Endothelial cell of umbilical vein (primary cell): ENCODE measurements around the gene FBXO8. TPM values are rescaled to one million over a fixed set of nuclear protein-coding genes. Genes with fewer than 3 reads are reported as not detected.

Source experiments
- BruUV-seq: library from RNA; stranded (reverse); fragments of 400-500 nt; replicated peaks from 2 replicates; lab custom pipeline; 2021; lab: Mats Ljungman, UMichigan
- CTCF ChIA-PET: fragments of 300-600, 350-600 bp; sonication (Branson Sonifier 250); formaldehyde crosslinking; loops from one replicate; lab custom pipeline; 2021; ENCODE audit warnings: antibody characterized with exemption, inconsistent platforms; lab: Charles Lee
- POLR2A ChIA-PET: fragments of 300-600, 350-600 bp; sonication (Branson Sonifier 250); formaldehyde crosslinking; loops from one replicate; lab custom pipeline; 2021; ENCODE audit warnings: antibody characterized with exemption, inconsistent platforms; lab: Charles Lee
- DNase-seq: peaks from one replicate; pipeline ENCODE4 v3.0.0-alpha.2; 2011; ENCODE audit warnings: low read depth, low spot score
- FAIRE-seq: peaks from 2 replicates; lab custom pipeline; 2011; peaks lifted over from hg19 to GRCh38; lab: Jason Lieb, UNC
- H2AFZ ChIP-seq: 2 replicates; pipeline ENCODE4 v1.6.0; 2012; ENCODE audit warnings: low read depth, low read length, control low read depth, inconsistent platforms
- H3K27ac ChIP-seq: 2 replicates; pipeline ENCODE4 v1.5.1; 2011; ENCODE audit warnings: low read depth, mild to moderate bottlenecking, control low read depth, low read length, moderate library complexity; ENCODE audit not compliant: insufficient read depth
- H3K27me3 ChIP-seq, 2 experiments: 2 replicates each; pipeline versions ENCODE4 v1.6.0 to v1.6.1; 2011; ENCODE audit warnings: low read length in 2 of 2, mixed read lengths in 1 of 2; ENCODE audit not compliant: control insufficient read depth in 2 of 2, insufficient read depth in 2 of 2
- H3K36me3 ChIP-seq, 2 experiments: 2 replicates in 1 of 2; 3 replicates in 1 of 2; pipeline ENCODE4 v1.5.1; 2011; ENCODE audit warnings: low read length in 2 of 2, mild to moderate bottlenecking in 1 of 2, moderate library complexity in 1 of 2; ENCODE audit not compliant: control insufficient read depth in 2 of 2, insufficient read depth in 2 of 2; ENCODE audit errors: extremely low read depth in 1 of 2
- H3K4me1 ChIP-seq: 3 replicates; pipeline ENCODE4 v1.5.1; 2011; ENCODE audit warnings: mild to moderate bottlenecking, low read length; ENCODE audit not compliant: control insufficient read depth, insufficient read depth; ENCODE audit errors: extremely low read depth
- H3K4me2 ChIP-seq: 2 replicates; pipeline ENCODE4 v1.6.1; 2011; ENCODE audit warnings: low read length, control low read depth, mixed read lengths; ENCODE audit not compliant: insufficient read depth
- H3K4me3 ChIP-seq, 3 experiments: fragments of 200-600 bp in 1 of 3; sonication (generic), shearing (Covaris generic) in 1 of 3; replicated peaks in 1 of 3; 2 replicates each; pipeline ENCODE4 v1.5.1; 2011 to 2016; ENCODE audit warnings: control low read depth in 3 of 3, low read length in 3 of 3, mild to moderate bottlenecking in 2 of 3, inconsistent platforms in 1 of 3, low read depth in 1 of 3, moderate library complexity in 1 of 3; ENCODE audit not compliant: insufficient read depth in 1 of 3
- H3K79me2 ChIP-seq: 2 replicates; pipeline ENCODE4 v1.6.0; 2012; ENCODE audit warnings: low read length, inconsistent platforms; ENCODE audit not compliant: control insufficient read depth, insufficient read depth
- H3K9ac ChIP-seq: replicated peaks from 2 replicates; pipeline ENCODE3; 2011; ENCODE audit warnings: low read length, control low read depth; ENCODE audit not compliant: insufficient read depth; ENCODE audit errors: extremely low read depth
- H3K9me1 ChIP-seq: replicated peaks from 3 replicates; pipeline ENCODE4 v1.6.0; 2011; ENCODE audit warnings: mild to moderate bottlenecking, low read length; ENCODE audit not compliant: control insufficient read depth, insufficient read depth; ENCODE audit errors: extremely low read depth
- H3K9me3 ChIP-seq: replicated peaks from 2 replicates; pipeline ENCODE4 v1.5.1; 2012; ENCODE audit warnings: low read length, inconsistent platforms; ENCODE audit not compliant: control insufficient read depth, insufficient read depth
- H4K20me1 ChIP-seq: replicated peaks from 2 replicates; pipeline ENCODE3; 2011; ENCODE audit warnings: mild to moderate bottlenecking, low read length; ENCODE audit not compliant: control insufficient read depth, insufficient read depth; ENCODE audit errors: extremely low read depth
- EZH2 ChIP-seq: IDR thresholded peaks from 2 replicates; pipeline ENCODE4 v1.6.1; 2012; ENCODE audit warnings: borderline replicate concordance, low read depth, mild to moderate bottlenecking, moderate library complexity, low read length, inconsistent platforms; ENCODE audit not compliant: severe bottlenecking
- FOS ChIP-seq: IDR thresholded peaks from 2 replicates; pipeline ENCODE4 v1.6.1; 2011; ENCODE audit warnings: mild to moderate bottlenecking, low read length, moderate library complexity, borderline replicate concordance; ENCODE audit not compliant: insufficient read depth
- GATA2 ChIP-seq: IDR thresholded peaks from 2 replicates; pipeline ENCODE4 v1.7.0; 2011; ENCODE audit warnings: low read depth, mild to moderate bottlenecking, moderate library complexity, mixed read lengths, low read length; ENCODE audit not compliant: insufficient read length, insufficient read depth
- JUN ChIP-seq: IDR thresholded peaks from 2 replicates; pipeline ENCODE4 v1.6.1; 2011; ENCODE audit warnings: borderline replicate concordance, low read depth; ENCODE audit not compliant: insufficient read length, insufficient read depth
- MYC ChIP-seq: IDR thresholded peaks from one replicate; pipeline ENCODE4 v1.6.1; 2011; ENCODE audit warnings: mild to moderate bottlenecking, low read depth, low read length
- POLR2A ChIP-seq: IDR thresholded peaks from 2 replicates; pipeline ENCODE4 v1.6.1; 2012; ENCODE audit warnings: low read depth, mild to moderate bottlenecking, control low read depth, low read length
- POLR2AphosphoS5 ChIP-seq: IDR thresholded peaks from 2 replicates; pipeline ENCODE4 v1.6.1; 2012; ENCODE audit warnings: low read depth, mild to moderate bottlenecking, control low read depth, low read length, moderate library complexity; ENCODE audit not compliant: insufficient read depth
- dilution Hi-C: fragments of 300-500 bp; cut with MboI; formaldehyde crosslinking; loops from one replicate; pipeline ENCODE4 v1.15.0; 2019; ENCODE audit warnings: low sequenced_read_pairs; ENCODE audit not compliant: extremely low pct_ligation_motif_present
- intact Hi-C: fragments of 100-400 bp; cut with micrococcal nuclease; formaldehyde crosslinking; loops from one replicate; pipeline ENCODE4 v1.10.0; 2022
- polyA plus RNA-seq, 4 experiments: library from polyadenylated mRNA; depleted of rRNA in 3 of 4; stranded (reverse) in 3 of 4; unstranded in 1 of 4; fragments of >200 nt; gene quantifications; 2 replicates each; pipeline versions ENCODE4 v1.2.1 to v1.2.3, GENCODE V29; 2011 to 2012; ENCODE audit warnings: missing spikeins in 1 of 4
- total RNA-seq: library from RNA; stranded (reverse); gene quantifications from 2 replicates; pipeline ENCODE4 v1.2.3, GENCODE V29; 2021
- TF ChIP-seq, protein P1 (sequence below): IDR thresholded peaks from 2 replicates; pipeline ENCODE4 v1.6.1; 2011; ENCODE audit not compliant: insufficient read depth, insufficient read length
- TF ChIP-seq, protein P2 (sequence below), 2 donors: IDR thresholded peaks; 1 replicate in 1 of 2; 2 replicates in 1 of 2; pipeline ENCODE4 v1.5.1; 2011; ENCODE audit warnings: low read length in 2 of 2, mild to moderate bottlenecking in 2 of 2, moderate library complexity in 2 of 2, control low read depth in 1 of 2, inconsistent platforms in 1 of 2, low read depth in 1 of 2; ENCODE audit not compliant: insufficient read depth in 1 of 2; ENCODE audit errors: extremely low read depth in 1 of 2

The FBXO8 gene
- total and polyA plus RNA-seq, 2 donors (not counting 3 experiments of a cell fraction or from before 2014, with no cell fraction given) = 9.9 to 14.5 TPM

DNA sequence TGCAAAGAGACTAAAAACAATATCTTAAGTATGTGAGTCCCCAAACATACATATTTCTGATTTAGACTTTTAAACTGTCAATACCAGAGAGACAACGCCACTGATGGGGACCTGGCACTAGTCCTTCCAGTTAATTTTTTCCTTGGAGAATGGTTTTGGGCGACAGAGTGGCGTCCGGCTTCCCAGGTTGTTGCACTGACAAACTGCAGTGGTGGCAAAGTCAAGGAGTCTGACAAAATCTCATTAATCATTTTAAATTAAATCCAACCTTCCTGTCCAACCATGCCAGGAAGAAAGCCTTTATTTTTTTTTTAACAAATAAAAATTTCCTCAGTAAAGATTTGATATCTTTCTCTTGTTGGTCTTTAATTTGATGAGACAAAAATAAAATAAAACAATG lies 52.8 kb downstream of the FBXO8 start:
- no peak for DNase-seq
- H2AFZ ChIP-seq = no peak overlapping the region
- TF ChIP-seq FOS (no peak), POLR2A (no peak), POLR2AphosphoS5 (no peak), GATA2 (no peak), JUN (no peak), MYC (no peak), EZH2 (no peak)
- TF ChIP-seq, protein P1, sequence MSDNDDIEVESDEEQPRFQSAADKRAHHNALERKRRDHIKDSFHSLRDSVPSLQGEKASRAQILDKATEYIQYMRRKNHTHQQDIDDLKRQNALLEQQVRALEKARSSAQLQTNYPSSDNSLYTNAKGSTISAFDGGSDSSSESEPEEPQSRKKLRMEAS = no peak
- TF ChIP-seq, protein P2, sequence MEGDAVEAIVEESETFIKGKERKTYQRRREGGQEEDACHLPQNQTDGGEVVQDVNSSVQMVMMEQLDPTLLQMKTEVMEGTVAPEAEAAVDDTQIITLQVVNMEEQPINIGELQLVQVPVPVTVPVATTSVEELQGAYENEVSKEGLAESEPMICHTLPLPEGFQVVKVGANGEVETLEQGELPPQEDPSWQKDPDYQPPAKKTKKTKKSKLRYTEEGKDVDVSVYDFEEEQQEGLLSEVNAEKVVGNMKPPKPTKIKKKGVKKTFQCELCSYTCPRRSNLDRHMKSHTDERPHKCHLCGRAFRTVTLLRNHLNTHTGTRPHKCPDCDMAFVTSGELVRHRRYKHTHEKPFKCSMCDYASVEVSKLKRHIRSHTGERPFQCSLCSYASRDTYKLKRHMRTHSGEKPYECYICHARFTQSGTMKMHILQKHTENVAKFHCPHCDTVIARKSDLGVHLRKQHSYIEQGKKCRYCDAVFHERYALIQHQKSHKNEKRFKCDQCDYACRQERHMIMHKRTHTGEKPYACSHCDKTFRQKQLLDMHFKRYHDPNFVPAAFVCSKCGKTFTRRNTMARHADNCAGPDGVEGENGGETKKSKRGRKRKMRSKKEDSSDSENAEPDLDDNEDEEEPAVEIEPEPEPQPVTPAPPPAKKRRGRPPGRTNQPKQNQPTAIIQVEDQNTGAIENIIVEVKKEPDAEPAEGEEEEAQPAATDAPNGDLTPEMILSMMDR (IDR thresholded peaks at IDR 0.05; ENCODE audit: extremely low read depth in 1 of 2, insufficient read depth in 1 of 2, low read depth in 1 of 2, low read length in 2 of 2) = no peak
- FAIRE-seq = no peak
- H3K9me3 ChIP-seq = no peaks in the 10 kb centered on the region
- peaks cover 10 to 22% of the 10 kb centered on the region in 2 experiments for H3K27me3 ChIP-seq
- POLR2A ChIA-PET = no interaction called here
- H3K4me1 ChIP-seq = no peaks in the 10 kb centered on the region
- no peaks in the 10 kb centered on the region for H4K20me1 ChIP-seq
- no peaks in the 10 kb centered on the region for H3K36me3 ChIP-seq
- CTCF ChIA-PET = no interaction called here
- no peaks in the 10 kb centered on the region for H3K9me1 ChIP-seq
- intact Hi-C loops (no loop called here), dilution Hi-C loops (no loop called here)
- no peaks in the 10 kb centered on the region for H3K79me2 ChIP-seq
- no peak overlapping the region for H3K4me3 ChIP-seq
- BruUV-seq = no TSS peak
- no peak overlapping the region for H3K9ac ChIP-seq
- H3K27ac ChIP-seq = no peak overlapping the region
- no peak overlapping the region for H3K4me2 ChIP-seq
